NCI-H187 (cell line): ENCODE measurements around the gene C6orf132.
A peak's percentile ranks its signal among the peaks of the same experiment; 100 is the strongest.
"Not testable (repeated sequence)": the region's sequence is repeated elsewhere in the genome, so short reads cannot be mapped to it uniquely, and the experiment has no call there.

Experiments used
- DNase-seq, 2 experiments: peaks; one replicate each; lab custom pipeline; 2025; lab: John Stamatoyannopoulos, UW

C6orf132 gene

GRCh38 chr6:42142118-42142835 is at the start of gene C6orf132:
Gene C6orf132, minus strand, starts transcription at chr6:42142620. Its CDS starts 176 bp downstream, at chr6:42142444.
- DNase-seq: peak in 1 of 2 experiments; percentile 2

DNA sequence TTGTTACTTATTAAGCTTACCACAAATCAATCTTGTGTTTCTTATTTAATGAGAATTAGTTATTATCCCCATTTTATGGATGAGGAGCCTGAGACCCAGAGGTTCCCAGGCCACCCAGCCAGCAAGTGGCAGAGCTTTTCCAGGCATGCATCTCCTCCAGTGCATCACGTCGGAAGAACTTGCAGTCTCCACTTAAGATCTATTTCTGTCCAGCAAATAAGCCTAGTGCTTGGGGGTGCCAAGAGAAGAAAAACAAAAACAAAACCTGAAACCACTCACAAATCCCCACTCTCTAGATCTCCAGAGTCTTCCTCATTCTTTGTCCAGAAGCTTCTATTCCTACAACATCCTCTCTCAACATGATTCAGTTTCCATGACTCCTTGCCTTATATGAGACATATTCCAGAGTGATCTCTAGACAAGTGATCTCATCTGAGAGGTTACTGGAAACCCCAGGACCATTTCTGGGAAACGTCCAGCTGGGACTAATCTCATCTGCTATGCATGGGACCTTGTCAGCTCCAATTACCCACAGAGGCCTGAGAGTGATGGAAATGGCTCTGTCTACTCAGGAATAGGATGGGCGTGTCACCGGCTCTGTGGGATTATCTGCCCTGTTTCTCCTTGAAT is 48.2 kb upstream of the C6orf132 start:
- DNase-seq: no peak

GRCh38 chr6:42188406-42188805 is 46.0 kb upstream of the C6orf132 start:
- no peak for DNase-seq

DNA sequence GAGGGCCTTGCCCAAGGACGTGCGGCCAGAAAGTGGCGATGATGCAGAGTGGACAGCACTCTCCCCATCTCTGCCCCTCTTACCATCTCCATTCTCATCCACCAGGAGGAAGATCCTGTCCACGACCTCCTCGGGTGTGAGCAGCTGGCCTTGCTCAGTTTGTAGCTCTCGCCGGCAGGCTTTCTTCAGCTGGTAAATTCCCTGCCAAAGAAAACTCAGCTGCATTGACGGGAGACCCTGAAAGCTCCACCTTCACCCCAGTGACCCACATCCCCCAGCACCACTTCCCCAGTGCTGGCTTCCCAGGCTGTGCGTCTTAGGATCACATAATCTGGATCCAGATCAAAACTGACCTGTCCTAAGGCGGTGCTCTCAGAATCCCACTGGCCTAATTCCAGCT is 43.2 kb upstream of the C6orf132 start:
- DNase-seq: no peak

DNA sequence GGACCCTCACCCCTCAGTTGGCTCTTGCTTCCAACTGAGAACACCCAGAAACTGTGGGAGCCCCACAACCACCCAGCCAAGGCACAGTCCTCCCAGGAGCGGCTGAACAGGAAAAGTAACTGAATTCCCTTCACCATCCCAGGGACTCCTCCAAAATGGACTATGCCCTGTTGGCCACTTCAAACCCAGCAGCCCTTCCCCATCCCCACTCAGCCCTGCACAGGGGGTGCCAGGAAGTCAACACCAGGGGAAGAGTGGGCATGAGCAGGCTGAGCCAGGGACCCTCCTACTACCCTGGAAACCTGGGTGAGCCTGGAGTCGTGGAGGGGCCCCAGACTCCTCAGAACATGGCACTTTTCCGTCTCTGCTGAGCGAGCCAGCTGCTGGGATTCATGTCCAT is 42.1 kb upstream of the C6orf132 start:
- no peak for DNase-seq

DNA sequence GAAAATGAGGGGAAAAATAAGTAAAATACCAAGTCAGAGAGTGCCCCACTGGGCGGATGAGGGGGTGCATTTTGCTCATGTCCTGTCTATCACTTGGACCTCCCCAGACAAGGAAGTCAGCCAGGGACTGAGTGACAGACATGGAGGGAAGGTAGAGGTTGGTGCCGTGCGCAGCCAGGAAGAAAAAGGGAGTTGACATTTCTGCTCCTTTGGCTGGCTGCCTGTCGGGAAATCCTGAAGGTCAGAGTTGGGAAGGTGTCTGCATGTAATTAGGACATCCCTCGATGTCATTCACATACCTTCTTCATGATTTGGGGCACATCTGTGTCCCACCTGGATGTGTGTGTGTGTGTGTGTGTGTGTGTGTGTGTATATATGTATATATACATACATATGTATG is 39.7 kb upstream of the C6orf132 start:
- no peak for DNase-seq

DNA sequence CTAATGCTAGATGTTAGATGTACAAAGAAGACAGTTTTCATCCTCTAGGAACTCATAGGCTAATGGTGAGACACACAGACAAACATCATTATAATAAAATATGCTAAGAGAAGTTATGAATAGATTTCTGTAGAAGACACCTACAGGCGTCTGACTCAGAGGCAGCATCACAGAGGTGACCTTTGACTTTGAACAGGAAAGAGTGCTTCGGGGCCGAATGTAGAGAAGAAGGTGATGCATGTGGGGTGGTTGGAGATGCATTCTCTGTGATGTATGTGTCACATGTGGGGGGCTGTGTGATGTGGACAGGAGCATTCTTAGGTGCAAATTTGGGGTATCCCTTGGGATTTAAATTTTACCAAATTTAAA is 37.5 kb upstream of the C6orf132 start:
- DNase-seq: no peak

DNA sequence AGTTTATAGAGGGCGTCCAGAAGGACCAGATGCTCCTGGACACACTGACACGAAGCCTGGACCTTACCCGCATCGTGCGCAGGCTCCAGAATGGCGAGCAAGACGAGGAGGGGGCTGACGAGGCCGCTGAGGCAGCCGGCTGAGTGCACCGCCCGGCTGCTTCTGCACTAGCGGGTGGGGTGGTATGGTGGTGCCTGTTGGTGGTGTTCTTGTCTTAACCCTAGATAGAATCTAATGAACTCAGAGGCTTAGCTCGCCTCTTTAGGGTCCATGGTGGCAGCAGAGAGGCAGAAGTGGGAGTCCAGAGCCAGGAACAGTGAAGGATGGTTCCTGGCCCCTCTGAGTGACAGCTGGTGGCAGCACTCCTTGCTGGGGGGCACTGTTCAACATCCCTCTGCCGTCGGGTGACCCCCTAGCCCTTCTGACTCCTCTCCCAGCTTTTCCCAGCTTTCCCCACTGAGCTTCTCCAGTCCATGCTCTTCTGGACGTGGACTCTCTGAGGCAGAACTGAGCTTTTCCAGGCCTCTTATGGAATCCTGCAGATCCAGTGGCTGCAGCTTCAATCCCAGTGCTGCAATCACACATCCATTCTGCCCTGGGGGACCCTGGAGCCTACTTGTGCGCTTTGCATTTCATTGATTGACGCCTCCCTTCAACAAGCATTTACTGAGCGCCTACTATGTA is 37.0 kb upstream of the C6orf132 start:
- DNase-seq: no peak

DNA sequence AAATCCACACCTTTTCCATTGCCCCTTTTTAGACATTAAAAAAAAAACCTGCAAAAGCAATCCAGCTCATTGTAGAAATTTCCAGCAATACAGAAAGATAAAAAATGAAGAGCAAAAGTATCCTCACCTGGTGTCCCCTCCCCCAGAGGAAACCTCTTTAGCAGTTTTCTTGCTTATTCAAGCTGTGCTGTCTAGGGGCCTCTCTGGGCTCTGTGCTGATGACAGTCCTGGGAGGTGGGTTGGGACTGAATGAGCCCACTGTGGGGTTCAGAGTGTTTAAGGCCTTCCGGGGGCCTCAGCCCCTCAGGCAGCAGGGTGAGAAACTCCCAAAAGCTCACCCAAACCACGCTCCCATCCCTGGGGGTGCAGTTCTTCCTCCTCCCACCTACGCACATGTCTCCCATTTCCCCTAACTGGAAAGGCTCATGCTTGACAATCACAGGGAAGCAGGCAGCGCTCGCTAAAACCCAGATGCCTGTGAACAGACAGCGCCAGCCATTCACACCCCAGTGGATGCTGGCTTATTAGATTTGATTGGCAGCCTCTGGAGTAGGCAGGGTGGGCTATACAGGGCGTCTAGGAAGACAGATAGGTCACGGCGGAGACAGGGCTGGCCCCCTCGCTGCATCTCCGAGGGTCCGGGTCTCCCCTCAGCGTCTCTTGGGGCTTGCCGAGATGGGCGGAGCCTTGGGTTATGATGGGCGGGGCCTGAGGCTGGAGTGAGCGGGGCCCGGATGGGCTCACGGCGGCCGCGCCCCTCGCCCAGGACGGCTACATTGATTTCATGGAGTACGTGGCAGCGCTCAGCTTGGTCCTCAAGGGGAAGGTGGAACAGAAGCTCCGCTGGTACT is 35.3 kb upstream of the C6orf132 start:
- DNase-seq: no peak

GRCh38 chr6:42176981-42177380 is 34.6 kb upstream of the C6orf132 start:
- no peak for DNase-seq

- no peak for DNase-seq
Observed at GRCh38 chr6:42175860-42176259, 33.4 kb upstream of the C6orf132 start.

GRCh38 chr6:42173101-42173500 is 30.7 kb upstream of the C6orf132 start, which contains the start of gene GUCA1A:
Gene GUCA1A, plus strand, starts transcription at chr6:42173364. Its CDS starts 250 bp downstream, at chr6:42173614.
- no peak for DNase-seq

DNA sequence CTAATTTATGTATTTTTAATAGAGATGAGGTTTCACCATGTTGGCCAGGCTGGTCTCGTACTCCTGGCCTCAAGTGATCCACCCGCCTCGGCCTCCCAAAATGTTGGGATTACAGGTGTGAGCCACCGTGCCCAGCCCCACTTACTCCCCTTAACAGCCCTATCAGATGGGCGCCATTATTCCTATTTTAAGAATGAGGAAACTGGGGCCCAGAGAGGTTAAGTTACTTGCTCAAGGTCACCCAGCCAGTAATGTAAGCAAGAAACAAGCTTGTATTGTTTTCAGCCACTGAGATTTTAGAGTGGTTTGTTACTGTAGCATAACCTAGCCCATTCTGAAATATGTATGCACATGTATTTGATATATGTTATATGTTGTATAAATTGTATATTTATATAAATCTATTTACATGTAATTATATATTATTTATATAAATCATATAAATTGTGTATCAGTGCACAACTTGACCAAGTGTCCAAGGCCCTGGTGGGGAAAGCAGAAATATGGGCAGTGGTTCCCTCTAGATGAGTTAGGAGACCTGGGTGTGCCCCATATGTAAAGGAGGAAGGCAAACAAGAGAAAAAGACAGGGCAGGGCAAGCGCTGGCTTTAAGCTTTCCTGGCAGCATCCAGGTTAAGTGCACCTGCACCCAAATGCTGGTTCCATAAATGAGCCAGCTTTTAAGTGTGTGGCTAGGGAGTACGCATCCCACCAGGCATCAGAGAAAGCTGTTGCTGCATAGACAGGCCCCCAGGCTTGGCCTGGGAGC is 29.6 kb upstream of the C6orf132 start:
- no peak for DNase-seq

DNA sequence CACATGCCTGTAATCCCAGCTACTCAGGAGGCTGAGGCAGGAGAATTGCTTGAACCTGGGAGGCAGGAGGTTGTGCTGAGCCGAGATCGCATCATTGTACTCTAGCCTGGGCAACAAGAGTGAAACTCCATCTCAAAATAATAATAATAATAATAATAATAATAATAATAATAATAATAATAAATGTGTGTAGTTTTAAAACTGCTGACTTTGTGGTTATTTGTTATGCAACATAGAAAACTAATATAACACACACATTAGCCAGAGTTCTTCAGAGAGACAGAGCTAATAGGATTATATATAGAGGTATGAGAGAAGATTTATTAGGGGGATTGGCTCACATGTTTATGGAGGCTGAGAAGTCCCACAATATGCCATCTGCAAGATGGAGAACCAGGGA is 27.4 kb upstream of the C6orf132 start:
- not testable (repeated sequence) for DNase-seq

DNA sequence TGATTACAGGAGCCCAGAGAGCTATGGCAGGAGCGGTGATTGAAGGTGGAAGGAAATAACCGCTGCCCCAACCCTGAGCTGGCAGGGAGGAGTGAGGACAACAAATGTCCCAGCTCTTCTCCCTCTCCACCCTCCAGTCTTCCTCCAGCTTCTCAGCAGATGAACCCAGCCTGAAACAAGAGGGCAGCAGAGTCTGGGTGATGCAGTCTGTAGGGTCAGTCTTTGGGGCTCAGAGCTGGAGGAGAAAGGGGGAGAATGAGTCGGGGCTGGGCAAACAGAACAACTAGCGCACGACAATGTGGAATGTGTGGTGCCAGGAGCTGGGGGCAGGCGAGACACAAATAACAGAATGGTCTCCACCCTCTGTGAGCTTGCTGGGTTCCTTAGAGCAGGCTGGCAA is 26.2 kb upstream of the C6orf132 start:
- DNase-seq: no peak

GRCh38 chr6:42166444-42167141 is 24.2 kb upstream of the C6orf132 start:
- DNase-seq: peak; percentile 11 to 35

DNA sequence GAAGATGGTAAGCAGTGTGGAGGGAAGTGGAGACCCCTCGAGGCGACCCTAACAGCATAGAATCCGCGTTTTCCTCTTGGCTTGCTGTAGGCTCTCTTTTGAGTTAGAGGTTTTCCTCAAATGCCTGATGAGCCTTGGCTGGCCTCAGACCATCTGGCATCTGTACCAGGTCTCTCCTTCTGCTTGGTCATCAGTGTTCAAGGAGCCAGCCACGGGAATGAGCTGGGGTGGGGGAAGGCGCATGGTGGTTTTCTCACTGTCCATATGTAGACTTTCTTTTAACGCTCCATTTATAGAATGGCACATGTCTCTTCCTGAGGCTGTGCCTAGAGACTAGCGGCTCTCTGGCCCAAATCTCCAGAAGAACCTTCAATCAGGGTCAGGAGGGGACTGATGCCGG is 22.6 kb upstream of the C6orf132 start:
- no peak for DNase-seq

DNA sequence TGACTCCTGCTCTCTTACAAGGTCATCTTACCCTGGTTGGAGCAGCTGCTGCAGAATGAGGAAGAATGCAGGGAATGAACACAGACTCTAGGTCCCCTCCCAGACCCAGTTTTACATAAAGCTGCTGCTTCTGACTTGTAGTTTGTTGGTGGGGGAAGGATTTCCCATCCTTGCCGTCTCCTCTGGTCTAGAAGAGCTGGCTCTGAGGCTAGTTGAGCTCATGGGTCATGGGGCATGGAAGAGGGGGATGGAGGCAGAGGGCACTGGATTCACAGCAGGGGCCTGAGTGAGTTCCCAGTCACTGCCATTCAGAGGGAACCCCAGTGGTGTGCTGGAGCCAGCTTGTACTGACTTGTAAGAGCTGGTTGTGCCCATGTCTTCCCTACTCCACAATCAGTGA is 21.6 kb upstream of the C6orf132 start:
- no peak for DNase-seq

- DNase-seq: no peak
Observed at GRCh38 chr6:42162812-42163211, 20.4 kb upstream of the C6orf132 start.

- DNase-seq: no peak
Observed at GRCh38 chr6:42162384-42162783, 20.0 kb upstream of the C6orf132 start.
